Sciatic nerve (tissue), 2 donors: ENCODE measurements around the gene DLX6. TPM values are rescaled to one million over a fixed set of nuclear protein-coding genes. Genes with fewer than 3 reads are reported as not detected.

ENCODE experiments used
- ATAC-seq: fragments of 200-7000 bp; cut with Tn5 transposase; one replicate; pipeline ENCODE4 v1.9.1; 2020; ENCODE audit warnings: mild to moderate bottlenecking, moderate library complexity
- DNase-seq: peaks from one replicate; pipeline ENCODE4 v3.0.0-alpha.2; 2020; ENCODE audit warnings: low spot score
- intact Hi-C: fragments of 100-400 bp; cut with DNase I; formaldehyde crosslinking; loops from one replicate; pipeline ENCODE4 v1.14.2; 2022
- total RNA-seq: library from RNA; stranded (reverse); fragmentation: NEBNext Ultra II Directional; extraction: Animal tissue kit (Norgen Biotek cat#: 25700); gene quantifications from one replicate; pipeline ENCODE4 v1.2.1, GENCODE V29; 2021
- donor health status: DM: no; HTN: no; CAD: no.
- donor health status: DM: no; HTN: no; CAD: no.

DLX6 gene
- total RNA-seq, 1 donor from 2014 or later, result not detected

GRCh38 chr7:96993094-96993865 lies 12.1 kb upstream of the DLX6 start:
- DNase-seq, result no peak
- no peak for ATAC-seq
- intact Hi-C loops, result no loop called here

GRCh38 chr7:96993980-96994379 lies 11.4 kb upstream of the DLX6 start:
- intact Hi-C loops, result no loop called here

GRCh38 chr7:96995406-96996110 lies 9.8 kb upstream of the DLX6 start:
- intact Hi-C loops, result no loop called here
- DNase-seq, result no peak

More at GRCh38 chr7:96993980-96994379, 11.4 kb upstream of the DLX6 start:
- no peak for ATAC-seq
- no peak for DNase-seq

DNA sequence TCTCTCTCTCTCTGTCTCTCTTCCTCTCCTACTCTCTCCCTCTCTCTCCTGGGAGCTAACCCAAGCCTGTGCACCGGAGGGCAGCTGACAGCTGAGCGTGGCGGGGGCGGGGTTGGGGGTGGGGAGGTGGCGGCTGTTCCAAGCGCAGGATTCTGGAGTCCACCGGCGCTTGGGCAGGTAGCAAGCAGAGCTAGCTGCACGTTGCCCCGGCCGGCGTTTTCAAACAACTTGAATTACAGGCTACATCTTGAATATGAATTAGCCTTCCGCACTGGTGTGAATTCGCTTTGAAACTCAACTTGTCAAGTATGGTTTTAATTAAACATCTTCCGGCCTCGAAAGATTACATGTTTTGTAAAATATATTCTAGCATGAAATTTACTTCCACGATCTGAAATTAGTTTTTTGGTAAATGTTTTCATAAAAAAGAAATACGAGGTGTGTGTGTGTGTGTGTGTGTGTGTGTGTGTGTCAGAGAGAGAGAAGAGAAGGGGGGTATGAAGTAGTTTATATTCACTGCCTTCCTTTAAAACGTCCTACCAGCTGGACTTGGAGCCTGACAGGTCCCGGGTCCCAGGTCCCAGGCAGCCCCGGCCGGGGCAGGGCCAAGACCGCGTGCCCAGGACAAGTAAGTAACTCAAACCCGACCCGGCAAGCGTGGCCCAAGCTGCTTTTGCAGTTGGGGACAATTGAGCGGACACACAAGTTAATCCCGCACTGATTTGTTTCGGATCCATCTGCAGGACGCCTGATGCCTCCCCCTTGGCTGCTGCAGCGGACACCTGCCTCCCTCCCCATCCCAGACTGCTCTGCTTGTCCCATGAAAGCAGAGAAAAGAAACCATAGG lies 9.0 kb upstream of the DLX6 start:
- intact Hi-C loops, result no loop called here
- DNase-seq, result no peak
- ATAC-seq, result no peak

More at GRCh38 chr7:96995406-96996110, 9.8 kb upstream of the DLX6 start:
- ATAC-seq, result no peak

DNA sequence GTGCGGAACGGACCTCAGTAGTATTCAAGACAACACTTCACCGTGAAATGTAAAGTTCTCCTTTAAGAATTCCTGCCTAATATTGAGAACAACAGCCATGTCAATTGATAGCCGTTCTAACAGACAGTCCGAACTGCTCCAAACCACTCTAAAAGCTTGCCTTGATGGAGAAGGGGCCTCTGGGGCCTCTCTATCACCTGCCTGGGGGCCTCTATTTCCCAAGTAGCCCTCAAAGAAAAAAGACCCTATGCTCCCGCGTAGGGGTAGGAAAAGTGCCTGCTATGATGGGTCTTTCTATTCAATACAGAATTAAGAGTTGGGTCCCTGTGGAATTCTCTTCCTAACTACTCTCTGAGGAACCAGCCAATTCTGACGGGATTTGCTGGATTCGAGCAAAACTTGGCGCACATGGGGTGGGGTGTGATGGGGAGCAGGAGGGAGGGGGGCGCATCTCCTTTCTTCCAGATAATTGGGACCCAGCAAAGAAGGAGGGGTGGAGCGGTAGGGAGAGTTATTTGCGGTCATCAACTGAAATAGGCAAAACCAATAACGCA lies 8.3 kb upstream of the DLX6 start:
- intact Hi-C loops, result no loop called here
- no peak for ATAC-seq
- no peak for DNase-seq

GRCh38 chr7:96997512-96998032 lies 7.8 kb upstream of the DLX6 start:
- no peak for DNase-seq
- ATAC-seq, result no peak
- intact Hi-C loops, result no loop called here

GRCh38 chr7:96998333-96998732 lies 7.0 kb upstream of the DLX6 start:
- intact Hi-C loops, result no loop called here
- ATAC-seq, result no peak

DNA sequence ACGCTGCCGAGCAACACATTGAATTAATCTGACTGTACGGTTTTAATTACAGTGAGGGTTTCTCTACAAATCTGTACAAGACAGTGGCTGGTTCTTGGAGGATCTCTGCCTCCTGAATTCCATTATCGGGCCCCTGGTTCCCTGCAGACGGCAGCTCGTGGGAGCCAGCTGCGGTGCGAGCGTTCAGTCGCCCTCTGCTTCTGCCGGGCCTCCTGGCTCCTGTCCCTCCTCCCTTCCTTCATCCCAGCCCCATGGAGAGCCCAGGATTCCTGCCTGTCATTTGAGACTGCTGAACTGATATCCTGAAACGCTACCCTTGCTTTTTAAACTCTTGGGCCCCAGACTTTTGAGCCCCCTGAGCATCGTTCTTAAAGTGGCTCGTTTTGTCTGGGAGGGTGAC lies 6.6 kb upstream of the DLX6 start:
- no peak for DNase-seq
- no peak for ATAC-seq
- intact Hi-C loops, result no loop called here

More at GRCh38 chr7:96998333-96998732, 7.0 kb upstream of the DLX6 start:
- DNase-seq, result no peak

DNA sequence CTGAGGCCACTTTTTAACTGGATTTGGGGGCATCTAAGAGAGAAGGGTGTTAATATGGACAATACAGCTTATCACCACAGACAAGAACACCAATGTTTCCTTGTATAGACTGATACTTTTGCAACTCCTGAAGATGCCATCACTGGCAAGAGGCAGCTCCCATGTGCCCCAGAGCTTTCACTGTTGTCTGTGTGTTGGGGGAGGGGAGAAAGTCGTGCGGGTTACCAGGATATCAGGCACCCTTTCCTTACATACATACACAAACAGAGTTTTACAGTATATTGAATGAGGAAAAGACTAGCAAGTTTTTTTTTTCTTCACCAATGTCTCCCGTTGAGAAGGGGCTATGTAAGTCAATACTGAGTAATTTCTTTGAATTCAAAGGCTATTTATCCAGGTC lies 4.1 kb upstream of the DLX6 start:
- intact Hi-C loops, result no loop called here

DNA sequence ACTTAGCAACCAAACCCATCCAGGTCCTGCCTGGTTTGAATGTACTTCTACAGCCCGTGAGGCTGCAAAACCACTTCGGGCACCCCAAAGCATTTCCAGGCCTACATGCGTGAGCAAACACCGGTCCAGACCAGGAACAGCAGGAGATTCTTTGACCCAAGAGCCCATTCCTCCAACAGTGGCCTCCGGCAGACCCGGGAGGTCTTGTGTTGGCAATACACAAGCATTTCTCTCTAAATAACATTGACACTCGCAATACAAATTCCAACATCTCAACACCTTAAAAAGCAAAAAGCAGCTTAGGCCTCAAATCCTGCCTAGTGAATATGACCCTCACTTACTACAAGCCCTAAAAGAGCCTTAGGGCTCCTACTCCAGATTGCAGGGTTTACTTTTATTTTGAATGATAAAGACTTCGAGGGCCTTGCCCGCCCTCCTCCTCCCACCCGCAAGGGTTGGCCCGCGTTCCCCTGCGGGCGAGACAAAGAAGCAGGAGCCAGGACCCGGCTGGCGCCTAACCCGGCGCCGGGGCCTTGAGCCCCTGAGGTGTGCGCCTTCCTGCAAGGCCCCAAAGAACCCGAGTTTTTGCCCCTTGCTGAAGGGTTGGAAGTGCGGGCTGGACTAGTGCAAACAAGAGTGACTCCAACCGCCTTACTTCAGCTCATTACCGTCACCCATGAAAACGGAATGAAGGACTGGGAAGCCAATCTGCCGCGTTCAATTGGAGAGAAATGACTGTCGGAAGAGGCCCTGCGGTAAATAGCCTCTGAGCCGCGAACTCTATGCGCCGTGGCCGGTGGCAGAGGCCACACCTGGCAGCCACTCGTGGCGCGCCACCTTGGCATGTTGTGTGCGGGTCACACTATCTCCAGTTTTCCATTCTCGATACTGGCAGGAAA lies 3.4 kb upstream of the DLX6 start:
- DNase-seq (no peak), ATAC-seq (no peak)
- intact Hi-C loops, result no loop called here

More for the DNA sequence above, 4.1 kb upstream of the DLX6 start:
- ATAC-seq, result no peak
- DNase-seq, result no peak

- intact Hi-C loops, result no loop called here
Observed at GRCh38 chr7:97002555-97003261, 2.6 kb upstream of the DLX6 start.

GRCh38 chr7:97003262-97004246 lies 1.8 kb upstream of the DLX6 start:
- intact Hi-C loops, result no loop called here
- ATAC-seq (no peak), DNase-seq (no peak)

More at GRCh38 chr7:97002555-97003261, 2.6 kb upstream of the DLX6 start:
- ATAC-seq (no peak), DNase-seq (no peak)

DNA sequence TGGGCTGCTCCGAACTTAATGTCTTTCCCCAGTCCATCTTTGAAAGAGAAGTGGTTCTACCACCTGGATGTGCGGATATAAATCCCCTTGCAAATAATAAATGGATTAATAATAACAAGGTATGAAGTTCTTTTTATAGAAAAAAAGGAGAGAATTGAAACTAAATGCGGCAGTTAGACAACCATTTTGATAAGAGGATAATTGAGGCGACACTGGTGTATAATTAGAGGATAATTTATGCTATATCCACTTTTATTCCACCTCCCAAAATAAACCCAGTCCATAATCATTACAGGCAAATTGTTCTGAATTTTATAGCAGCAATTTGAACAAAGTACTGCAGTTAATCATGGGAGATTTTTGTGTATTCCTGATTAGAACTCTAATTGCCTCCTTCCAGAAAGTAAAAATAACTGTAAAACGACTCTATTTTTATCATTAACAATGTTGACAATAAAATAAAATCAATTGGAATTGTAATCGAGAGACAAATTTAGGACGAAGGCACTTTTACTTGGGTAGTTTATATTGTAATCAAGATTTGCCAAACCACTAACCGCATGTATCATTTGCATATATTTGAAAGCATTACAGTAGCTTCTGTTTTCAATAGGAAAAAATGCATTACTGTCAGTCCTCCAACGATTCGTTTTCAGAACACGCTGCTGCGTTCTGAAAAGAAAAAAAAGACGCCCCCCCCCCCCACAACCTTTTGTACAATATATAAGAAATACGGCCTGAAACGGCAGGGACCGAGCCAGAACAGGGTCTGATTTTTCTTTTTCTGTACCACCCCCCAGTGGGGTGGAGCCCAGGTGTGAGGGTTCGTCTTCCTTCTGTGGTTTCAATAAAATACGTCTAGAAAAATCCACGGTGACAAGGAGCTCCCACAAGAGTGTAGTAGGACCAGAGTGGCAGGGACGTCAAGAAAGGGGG lies 838 bp upstream of the DLX6 start:
- intact Hi-C loops, result no loop called here
- no peak for ATAC-seq

GRCh38 chr7:97006055-97006815 lies 882 bp downstream of the DLX6 start:
- peak; percentile 54 for ATAC-seq
- no peak for DNase-seq
- intact Hi-C loops, result no loop called here

More for the DNA sequence above, 838 bp upstream of the DLX6 start:
- no peak for DNase-seq
